ENCODE results near the gene TOM1L2. TPM values are rescaled to one million over a fixed set of nuclear protein-coding genes. Genes with fewer than 3 reads are reported as not detected.

Gene TOM1L2
- total RNA-seq, 4 donors from 2014 or later, result 55.5 to 118 (median 73.3) TPM

GRCh38 chr17:17963694-17964436, 8.3 kb downstream of the TOM1L2 start:
- intact Hi-C loops (cut with DNase I), result no loop called here
- H3K27ac ChIP-seq, result peak overlapping the region in 2 of 4 donors; percentile 28 to 34

GRCh38 chr17:17963066-17963465, 9.1 kb downstream of the TOM1L2 start:
- Histone ChIP-seq H3K27me3 (no peaks in the 10 kb centered on the region), H3K4me1 (peaks cover 20 to 86% (median 28%) of the 10 kb centered on the region in 3 donors), H3K4me3 (no peak overlapping the region), H3K27ac (no peak overlapping the region), H3K36me3 (peaks cover 0 to 6% (median 0%) of the 10 kb centered on the region in 3 donors), H3K9me3 (no peaks in the 10 kb centered on the region)
- no peak for DNase-seq
- intact Hi-C loops (cut with DNase I), result no loop called here
- WGBS, 2 donors, result 70 to 82% methylated on average over 4 of the region's 4 CpGs
- TF ChIP-seq POLR2A (IDR thresholded peaks at IDR 0.05) (no peak), CTCF (IDR thresholded peaks at IDR 0.05) (no peak)

More at GRCh38 chr17:17963694-17964436, 8.3 kb downstream of the TOM1L2 start:
- peaks cover 0 to 6% (median 0%) of the 10 kb centered on the region in 3 donors for H3K36me3 ChIP-seq
- WGBS, 2 donors, result 76 to 79% methylated on average over 7 of the region's 7 CpGs
- no peak for TF ChIP-seq CTCF (IDR thresholded peaks at IDR 0.05)
- TF ChIP-seq POLR2A (IDR thresholded peaks at IDR 0.05), result no peak
- DNase-seq, result no peak
- H3K4me3 ChIP-seq, result no peak overlapping the region
- peaks cover 13 to 86% (median 20%) of the 10 kb centered on the region in 3 donors for H3K4me1 ChIP-seq
- H3K9me3 ChIP-seq, result no peaks in the 10 kb centered on the region
- H3K27me3 ChIP-seq, result no peaks in the 10 kb centered on the region

- Histone ChIP-seq H3K27me3 (no peaks in the 10 kb centered on the region), H3K27ac (peak overlapping the region; percentile 78 to 91 (median 88)), H3K4me1 (peaks cover 30 to 82% (median 40%) of the 10 kb centered on the region in 3 donors), H3K9me3 (no peaks in the 10 kb centered on the region), H3K36me3 (peaks cover 0 to 20% (median 0%) of the 10 kb centered on the region in 3 donors), H3K4me3 (no peak overlapping the region)
- no peak for DNase-seq
- TF ChIP-seq CTCF (IDR thresholded peaks at IDR 0.05) (no peak), POLR2A (IDR thresholded peaks at IDR 0.05) (no peak)
- 75 to 82% methylated on average over 5 of the region's 5 CpGs for WGBS, 2 donors
- intact Hi-C loops (cut with DNase I), result no loop called here
Measured at GRCh38 chr17:17960500-17961030, 11.6 kb downstream of the TOM1L2 start.

GRCh38 chr17:17959520-17960361, 12.5 kb downstream of the TOM1L2 start:
- H3K4me1 ChIP-seq, result peaks cover 30 to 74% (median 36%) of the 10 kb centered on the region in 3 donors
- intact Hi-C loops (cut with DNase I), result no loop called here
- WGBS, 2 donors, result 24 to 49% methylated on average over 7 of the region's 7 CpGs
- peak overlapping the region in 1 of 4 donors; percentile 25 for H3K4me3 ChIP-seq
- H3K36me3 ChIP-seq, result peaks cover 0 to 28% (median 0%) of the 10 kb centered on the region in 3 donors
- H3K9me3 ChIP-seq, result no peaks in the 10 kb centered on the region
- no peaks in the 10 kb centered on the region for H3K27me3 ChIP-seq
- H3K27ac ChIP-seq, result peak overlapping the region; percentile 78 to 91 (median 88)
- no peak for TF ChIP-seq POLR2A (IDR thresholded peaks at IDR 0.05)
- no peak for TF ChIP-seq CTCF (IDR thresholded peaks at IDR 0.05)
- DNase-seq, result no peak
